NCI-H146 treated with DMSO at 0.1 percent for 48 hours (cell line): ENCODE results near the gene GIPC3.

Source experiments
- DNase-seq: peaks from one replicate; lab custom pipeline; 2025; ENCODE audit not compliant: unreplicated experiment; lab: John Stamatoyannopoulos, UW

Gene GIPC3, protein sequence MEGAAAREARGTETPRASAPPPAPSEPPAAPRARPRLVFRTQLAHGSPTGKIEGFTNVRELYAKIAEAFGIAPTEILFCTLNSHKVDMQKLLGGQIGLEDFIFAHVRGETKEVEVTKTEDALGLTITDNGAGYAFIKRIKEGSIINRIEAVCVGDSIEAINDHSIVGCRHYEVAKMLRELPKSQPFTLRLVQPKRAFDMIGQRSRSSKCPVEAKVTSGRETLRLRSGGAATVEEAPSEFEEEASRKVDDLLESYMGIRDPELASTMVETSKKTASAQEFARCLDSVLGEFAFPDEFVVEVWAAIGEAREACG

GRCh38 chr19:3585301-3586126 is at the start of gene GIPC3:
Gene GIPC3 (plus strand): TSS chr19:3585478. CDS start chr19:3585598, 120 bp downstream.
- DNase-seq = no peak

DNA sequence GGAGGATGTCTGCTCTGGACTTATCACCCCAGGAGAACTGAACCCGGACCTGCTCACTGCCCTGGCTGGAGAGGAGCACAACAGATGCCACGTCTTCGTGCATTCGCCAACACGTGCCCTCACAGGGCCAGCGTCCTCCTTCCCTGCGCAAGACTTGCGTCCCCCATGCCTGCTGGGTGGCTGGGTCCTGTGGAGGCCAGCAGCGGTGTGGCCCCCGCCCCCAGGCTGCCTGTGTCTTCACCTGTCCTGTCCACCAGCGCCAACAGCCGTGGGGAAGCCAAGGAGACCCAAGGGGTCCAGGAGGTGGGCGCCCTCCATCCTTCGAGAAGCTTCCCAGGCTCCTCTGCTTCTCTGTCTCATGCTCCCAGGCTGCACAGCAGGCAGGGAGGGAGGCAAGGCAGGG is 49.7 kb upstream of the GIPC3 start:
- DNase-seq = no peak

GRCh38 chr19:3535981-3536380 is 49.3 kb upstream of the GIPC3 start:
- no peak for DNase-seq

GRCh38 chr19:3536429-3537100 is 48.7 kb upstream of the GIPC3 start:
- DNase-seq = no peak

GRCh38 chr19:3537101-3537437 is 48.2 kb upstream of the GIPC3 start:
- DNase-seq = no peak

DNA sequence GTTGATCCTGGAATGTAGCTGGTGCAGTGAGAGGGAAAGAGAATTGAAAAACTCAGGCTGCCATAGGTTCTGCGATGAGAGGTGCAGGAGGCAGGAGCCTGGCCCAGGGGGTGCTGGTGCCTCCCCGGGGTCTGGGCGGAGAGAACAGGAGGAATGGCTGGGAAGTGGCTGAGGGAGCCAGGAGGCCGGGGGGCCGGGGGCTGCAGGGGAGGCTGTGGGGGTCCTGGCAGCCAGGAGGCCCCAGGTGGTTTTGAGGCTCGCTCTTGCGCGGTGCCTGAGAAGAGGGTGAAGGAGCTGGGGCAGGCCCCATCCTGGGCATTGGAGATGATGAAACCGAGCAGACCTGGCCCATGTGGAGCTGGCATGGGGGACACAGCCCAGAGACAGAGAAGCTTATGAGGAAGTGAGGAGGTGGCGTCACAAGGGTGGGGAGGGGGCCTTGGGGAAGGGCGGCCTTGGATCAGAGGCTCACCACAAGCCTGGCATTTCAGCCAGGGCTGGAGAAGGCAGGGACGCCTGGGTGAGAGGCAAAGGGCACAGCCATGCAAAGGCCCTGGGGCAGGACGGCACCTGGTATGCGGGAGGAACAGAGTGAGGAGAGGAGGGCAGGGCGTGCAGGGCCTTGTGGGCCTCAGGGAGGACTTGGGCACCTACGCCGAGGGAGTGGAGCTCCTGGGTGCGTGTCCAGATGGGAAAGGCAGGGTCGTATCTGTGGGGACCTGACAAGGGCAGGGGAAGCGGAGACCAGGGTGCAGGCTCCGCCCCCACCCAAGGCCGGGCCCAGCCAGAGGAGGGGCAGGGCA is 47.6 kb upstream of the GIPC3 start:
- no peak for DNase-seq

DNA sequence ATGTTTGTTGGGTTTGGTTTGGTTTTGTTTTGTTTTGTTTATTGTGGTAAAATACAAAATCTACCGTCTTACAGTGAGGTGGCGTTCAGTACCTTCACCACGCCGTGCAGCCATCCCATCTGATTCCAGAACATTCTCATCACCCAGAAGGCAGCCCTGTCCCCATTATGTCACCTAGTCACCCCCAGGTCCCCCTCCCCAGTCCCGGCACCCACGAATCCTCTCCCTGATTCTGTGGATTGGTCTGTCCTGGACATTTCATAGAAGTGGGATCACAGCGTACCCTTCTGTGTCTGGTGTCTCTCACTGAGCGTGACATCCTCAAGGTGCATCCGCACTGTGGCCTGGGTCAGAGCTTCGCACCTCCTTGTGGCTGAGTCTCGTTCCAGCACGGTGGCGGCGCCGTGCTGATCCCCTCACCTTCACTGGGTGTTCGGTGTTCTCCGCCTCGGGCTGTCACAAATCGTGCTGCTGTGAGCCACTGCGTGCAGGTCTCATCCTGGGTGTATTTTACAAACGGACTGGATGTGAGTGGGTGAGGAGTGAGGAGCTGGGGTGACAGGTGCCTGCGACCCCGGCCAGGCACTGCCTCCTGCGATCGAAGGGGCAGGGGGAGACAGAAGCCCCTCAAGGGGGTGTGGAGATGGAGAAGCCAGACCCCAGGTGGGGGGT is 46.9 kb upstream of the GIPC3 start:
- DNase-seq = no peak

DNA sequence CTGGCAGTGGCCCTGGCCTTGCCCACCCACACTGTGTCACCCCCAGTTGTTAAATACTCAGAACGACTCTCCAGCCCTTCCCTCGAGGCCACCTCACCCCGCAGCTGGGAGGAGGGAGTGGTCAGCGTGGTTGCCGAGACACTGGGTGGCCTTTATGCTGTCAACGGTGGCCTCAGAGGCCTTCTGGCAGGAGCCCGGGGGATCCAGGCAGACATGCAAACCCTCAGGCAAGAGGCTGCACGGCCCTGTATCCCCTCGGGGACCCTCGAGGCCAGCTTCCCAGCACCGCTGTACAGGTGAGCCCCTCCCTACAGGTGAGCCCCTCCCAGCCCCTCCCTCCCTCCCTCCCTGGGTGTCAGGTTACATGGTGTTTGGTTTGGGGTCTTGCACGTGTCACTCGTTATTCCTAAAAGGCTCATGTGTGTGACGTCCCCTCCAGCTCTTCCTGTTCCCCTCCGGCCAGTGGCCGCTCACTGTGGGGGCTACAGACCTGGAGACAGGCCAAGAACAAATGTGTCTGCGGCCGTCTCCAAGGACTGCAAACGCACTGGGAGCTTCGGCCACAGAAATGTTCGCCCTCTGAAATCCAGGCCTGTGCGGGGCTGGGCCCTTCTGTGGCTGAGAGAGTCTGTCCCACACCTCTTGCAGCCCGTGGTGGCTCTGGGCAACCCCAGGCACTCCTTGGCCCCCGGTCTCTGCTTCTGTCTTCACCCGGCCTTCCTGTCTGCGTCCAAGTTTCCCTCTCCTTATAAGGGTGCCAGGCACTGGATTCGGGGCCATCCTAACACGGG is 46.1 kb upstream of the GIPC3 start, which contains the start of gene TEKTIP1:
Gene TEKTIP1, plus strand, starts transcription at position 210 of the 791 bp plus-strand sequence. Its CDS starts 4 bp downstream, at position 214.
- DNase-seq = no peak

GRCh38 chr19:3539756-3540118 is 45.5 kb upstream of the GIPC3 start:
- no peak for DNase-seq

DNA sequence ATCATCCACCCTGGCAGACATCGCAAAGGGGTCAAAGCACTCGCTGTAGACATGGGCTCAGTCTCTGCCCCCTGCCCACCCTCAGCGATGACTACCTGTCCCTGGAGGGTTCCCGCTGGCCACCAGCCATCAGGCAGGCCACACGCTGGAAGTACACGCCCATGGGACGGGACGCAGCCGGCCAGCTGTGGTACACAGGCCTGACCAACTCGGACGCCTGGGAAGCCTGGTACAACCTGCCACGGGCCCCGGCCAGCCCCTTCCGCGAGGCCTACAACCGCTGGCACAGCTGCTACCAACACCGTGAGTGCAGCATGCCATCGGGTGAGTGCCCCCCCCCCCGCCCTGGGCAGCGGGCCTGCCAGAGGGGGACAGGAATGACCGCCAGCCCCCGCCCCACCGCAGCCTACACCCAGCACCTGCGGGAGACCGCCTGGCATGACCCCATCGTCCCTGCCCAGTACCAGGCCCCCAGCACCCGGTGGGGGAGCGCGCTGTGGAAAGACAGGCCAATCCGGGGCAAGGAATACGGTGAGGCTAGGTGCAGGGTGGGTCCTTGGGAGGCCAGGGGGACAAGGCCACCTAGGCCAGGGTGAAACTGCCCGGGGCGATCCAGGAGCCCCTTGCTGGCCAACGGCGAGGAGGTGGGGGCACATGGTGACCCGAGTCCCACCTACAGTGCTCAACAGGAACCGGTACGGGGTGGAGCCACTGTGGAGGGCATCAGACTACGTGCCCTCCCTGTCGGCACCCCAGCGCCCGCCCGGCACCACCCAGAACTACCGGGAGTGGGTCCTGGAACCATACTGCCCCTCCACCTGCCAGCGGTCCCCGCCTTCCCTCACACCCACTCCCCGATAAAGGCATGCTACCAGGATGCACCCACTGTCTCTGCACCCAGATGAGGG is 41.9 kb upstream of the GIPC3 start:
- DNase-seq = no peak

- no peak for DNase-seq
These were observed 41.3 kb upstream of the GIPC3 start for GRCh38 chr19:3544058-3544376.

GRCh38 chr19:3544742-3545668 is 40.3 kb upstream of the GIPC3 start:
- no peak for DNase-seq

GRCh38 chr19:3545669-3546034 is 39.6 kb upstream of the GIPC3 start:
- no peak for DNase-seq

- no peak for DNase-seq
These were observed 39.2 kb upstream of the GIPC3 start for GRCh38 chr19:3546119-3546518.

GRCh38 chr19:3547301-3547731 is 38.0 kb upstream of the GIPC3 start:
- no peak for DNase-seq

DNA sequence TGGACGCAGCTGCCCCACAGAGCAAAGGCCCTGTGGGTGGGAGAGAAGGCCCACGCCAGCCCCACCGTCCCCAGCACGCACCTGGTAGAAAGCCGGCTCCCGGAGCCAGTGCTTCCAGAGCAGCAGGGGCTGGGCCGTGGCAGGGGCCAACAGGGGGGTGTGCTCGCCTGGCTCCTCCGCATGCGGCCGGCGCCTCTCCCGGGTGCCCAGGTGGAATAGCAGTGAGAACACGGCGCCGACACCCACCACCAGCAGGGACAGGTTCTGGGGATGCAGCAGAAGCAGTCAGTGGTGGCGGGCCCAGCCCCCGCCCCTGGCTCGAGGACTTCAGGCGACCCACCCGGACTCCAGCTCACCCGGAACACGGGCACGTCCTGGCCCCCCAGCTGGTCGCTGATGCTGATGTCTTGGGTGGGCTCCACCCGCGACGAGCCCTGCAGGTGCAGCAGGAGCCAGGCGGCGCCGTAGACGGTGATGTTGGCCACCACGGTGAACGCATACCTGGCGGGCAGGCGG is 37.5 kb upstream of the GIPC3 start:
- no peak for DNase-seq

DNA sequence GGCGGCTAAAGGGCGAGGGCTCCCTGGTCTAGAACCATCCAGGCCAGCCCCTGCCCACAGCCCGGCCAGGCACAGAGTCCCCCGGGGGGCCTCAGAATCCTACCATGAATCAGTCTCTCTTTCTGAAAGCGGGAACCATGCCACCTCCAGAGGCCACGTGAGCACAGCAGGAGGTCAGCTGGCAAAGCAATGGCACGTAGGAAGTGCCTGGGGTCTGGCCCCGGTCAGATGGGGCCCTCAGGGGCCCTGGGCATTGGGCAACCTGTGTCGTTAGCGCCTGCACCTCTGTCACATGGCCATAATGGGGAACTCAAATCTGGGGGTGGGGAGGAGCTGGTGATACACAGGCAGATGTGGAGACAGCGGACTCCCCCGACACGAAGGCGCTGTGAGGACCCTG is 36.7 kb upstream of the GIPC3 start:
- no peak for DNase-seq

DNA sequence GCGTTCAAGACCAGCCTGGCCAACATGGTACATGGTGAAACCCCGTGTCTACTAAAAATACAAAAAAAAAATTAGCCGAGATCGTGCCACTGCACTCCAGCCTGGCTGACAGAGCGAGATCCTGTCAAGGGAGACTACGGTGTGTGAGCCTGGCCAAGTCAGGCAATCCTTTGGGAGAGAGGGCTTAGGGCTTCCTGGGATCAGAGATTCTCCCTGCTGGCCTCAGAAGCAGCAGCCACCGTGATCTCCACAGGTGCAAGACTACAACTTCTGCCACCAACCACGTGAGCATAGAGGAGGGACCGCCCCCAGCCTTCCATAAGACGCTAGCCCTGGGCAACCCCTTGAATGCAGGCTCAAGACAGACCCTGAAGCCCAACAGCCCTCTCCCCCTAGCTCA is 35.5 kb upstream of the GIPC3 start:
- no peak for DNase-seq
